ENCODE results near the gene RNF13.

Gene RNF13

GRCh38 chr3:149990423-149990948 lies 177.5 kb downstream of the RNF13 start:
- TF ChIP-seq CTCF (conservative IDR thresholded peaks at IDR 0.05; ENCODE audit: low read depth), result no peak
- POLR2A ChIA-PET (ENCODE audit: low non-redundant PET), result no interaction called here
- DNase-seq (ENCODE audit: low spot score), result no peak
- no peak overlapping the region for H3K27ac ChIP-seq
- CTCF ChIA-PET, result no interaction called here

- TF ChIP-seq CTCF (conservative IDR thresholded peaks at IDR 0.05; ENCODE audit: low read depth), result no peak
- no peak overlapping the region for H3K27ac ChIP-seq
- POLR2A ChIA-PET (ENCODE audit: low non-redundant PET), result no interaction called here
- DNase-seq (ENCODE audit: low spot score), result no peak
- CTCF ChIA-PET, result interaction anchor here (0.6 kb wide), 1 partner anchor 140 kb away, joined by 4 read pairs; no protein-coding TSS in a partner anchor
Measured at GRCh38 chr3:149992416-149993058, 179.5 kb downstream of the RNF13 start.

GRCh38 chr3:149998946-149999345 lies 185.9 kb downstream of the RNF13 start:
- H3K27ac ChIP-seq, result no peak overlapping the region
- DNase-seq (ENCODE audit: low spot score), result no peak
- CTCF ChIA-PET, result no interaction called here
- POLR2A ChIA-PET (ENCODE audit: low non-redundant PET), result no interaction called here
- no peak for TF ChIP-seq CTCF (conservative IDR thresholded peaks at IDR 0.05; ENCODE audit: low read depth)

- no peak for DNase-seq (ENCODE audit: low spot score)
- POLR2A ChIA-PET (ENCODE audit: low non-redundant PET), result no interaction called here
- H3K27ac ChIP-seq, result no peak overlapping the region
- CTCF ChIA-PET, result interaction anchor here (0.7 kb wide), 1 partner anchor 54 kb away, joined by 4 read pairs; no protein-coding TSS in a partner anchor
- TF ChIP-seq CTCF (conservative IDR thresholded peaks at IDR 0.05; ENCODE audit: low read depth), result no peak
Measured at GRCh38 chr3:149999421-149999820, 186.4 kb downstream of the RNF13 start.

- no peak for TF ChIP-seq CTCF (conservative IDR thresholded peaks at IDR 0.05; ENCODE audit: low read depth)
- POLR2A ChIA-PET (ENCODE audit: low non-redundant PET), result no interaction called here
- DNase-seq (ENCODE audit: low spot score), result no peak
- CTCF ChIA-PET, result interaction anchor here (1.0 kb wide), 1 partner anchor 32 kb away, joined by 5 read pairs; no protein-coding TSS in a partner anchor
- H3K27ac ChIP-seq, result no peak overlapping the region
Measured at GRCh38 chr3:150000641-150001040, 187.6 kb downstream of the RNF13 start.

- peak; percentile 8 for DNase-seq (ENCODE audit: low spot score)
- no peak overlapping the region for H3K27ac ChIP-seq
- ChIA-PET POLR2A (ENCODE audit: low non-redundant PET) (no interaction called here), CTCF (no interaction called here)
- TF ChIP-seq CTCF (conservative IDR thresholded peaks at IDR 0.05; ENCODE audit: low read depth), result no peak
Measured at GRCh38 chr3:150005243-150006112, 192.5 kb downstream of the RNF13 start.

All from RWPE1 (cell line).